H1 (cell line): Measurements from ENCODE around the gene CCDC138. TPM values are rescaled to one million over a fixed set of nuclear protein-coding genes. Genes with fewer than 3 reads are reported as not detected.

ENCODE experiments used
- EGR1 ChIP-seq: IDR thresholded peaks from 2 replicates; pipeline ENCODE4 v1.6.1; 2011; ENCODE audit warnings: low read depth, low read length, borderline replicate concordance
- KDM5A ChIP-seq: fragments of 200-600 bp; IDR thresholded peaks from 2 replicates; pipeline ENCODE4 v1.7.1; 2012; ENCODE audit warnings: mild to moderate bottlenecking, low read length, inconsistent platforms, mixed read lengths
- MAFK ChIP-seq: IDR thresholded peaks from 2 replicates; pipeline ENCODE4 v1.6.1; 2012; ENCODE audit warnings: low read depth, mild to moderate bottlenecking, improper control_type of control experiment, low read length
- MAX ChIP-seq: IDR thresholded peaks from 2 replicates; pipeline ENCODE4 v1.6.1; 2012; ENCODE audit warnings: inconsistent platforms
- RAD21 ChIP-seq, 2 experiments: IDR thresholded peaks in 1 of 2; conservative IDR thresholded peaks in 1 of 2; 2 replicates each; pipeline ENCODE4 v1.6.1; 2011; ENCODE audit warnings: low read depth in 2 of 2, low read length in 2 of 2, improper control_type of control experiment in 1 of 2, inconsistent platforms in 1 of 2, mild to moderate bottlenecking in 1 of 2, moderate library complexity in 1 of 2
- RBBP5 ChIP-seq: IDR thresholded peaks from 2 replicates; pipeline ENCODE4 v1.7.1; 2012; ENCODE audit warnings: low read depth, mild to moderate bottlenecking, inconsistent platforms, low read length, moderate library complexity, borderline replicate concordance
- SP4 ChIP-seq: IDR thresholded peaks from 2 replicates; pipeline ENCODE4 v1.6.1; 2012; ENCODE audit warnings: low read length, inconsistent platforms
- SUZ12 ChIP-seq: fragments of 200-600 bp; sonication (generic); IDR thresholded peaks from 2 replicates; pipeline ENCODE4 v1.6.1; 2012; ENCODE audit warnings: mild to moderate bottlenecking, inconsistent platforms, low read length, moderate library complexity, mixed read lengths
- polyA plus RNA-seq, 7 experiments: library from polyadenylated mRNA; depleted of rRNA in 3 of 7; stranded (reverse) in 5 of 7; unstranded in 2 of 7; fragments of >200 nt in 5 of 7; fragments of 200-250 nt in 2 of 7; gene quantifications; 1 replicate in 5 of 7; 2 replicates in 1 of 7; 4 replicates in 1 of 7; pipeline versions ENCODE4 v1.2.1 to v1.2.3, GENCODE V29; 2011 to 2013; ENCODE audit warnings: missing spikeins in 2 of 7, mixed read lengths in 2 of 7
- total RNA-seq: library from RNA; stranded (reverse); fragmentation: NEBNext Ultra II Directional; extraction: Animal tissue kit (Norgen Biotek cat#: 25700); gene quantifications from 2 replicates; pipeline ENCODE4 v1.2.1, GENCODE V29; 2021

CCDC138 gene
- total and polyA plus RNA-seq, 2 of the 8 experiments (the other 6 are each of a cell fraction or from before 2014, with no cell fraction given), result 8.3 to 29.8 TPM

GRCh38 chr2:108810993-108811957, 24.7 kb downstream of the CCDC138 start (continued):
- TF ChIP-seq RBBP5 (no peak), SP4 (no peak), MAX (no peak), RAD21 (IDR thresholded peaks at IDR 0.05 in 1 of 2, conservative IDR thresholded peaks at IDR 0.05 in 1 of 2; ENCODE audit: low read depth in 2 of 2, low read length in 2 of 2) (no peak), KDM5A (no peak), EGR1 (no peak), MAFK (no peak), SUZ12 (no peak)
